ENCODE results near the gene HS6ST3. TPM values are rescaled to one million over a fixed set of nuclear protein-coding genes. Genes with fewer than 3 reads are reported as not detected.
"Not testable (repeated sequence)": the region's sequence is repeated elsewhere in the genome, so short reads cannot be mapped to it uniquely, and the experiment has no call there.

Gene HS6ST3
- total RNA-seq, 2 experiments from 2014 or later: not detected

DNA sequence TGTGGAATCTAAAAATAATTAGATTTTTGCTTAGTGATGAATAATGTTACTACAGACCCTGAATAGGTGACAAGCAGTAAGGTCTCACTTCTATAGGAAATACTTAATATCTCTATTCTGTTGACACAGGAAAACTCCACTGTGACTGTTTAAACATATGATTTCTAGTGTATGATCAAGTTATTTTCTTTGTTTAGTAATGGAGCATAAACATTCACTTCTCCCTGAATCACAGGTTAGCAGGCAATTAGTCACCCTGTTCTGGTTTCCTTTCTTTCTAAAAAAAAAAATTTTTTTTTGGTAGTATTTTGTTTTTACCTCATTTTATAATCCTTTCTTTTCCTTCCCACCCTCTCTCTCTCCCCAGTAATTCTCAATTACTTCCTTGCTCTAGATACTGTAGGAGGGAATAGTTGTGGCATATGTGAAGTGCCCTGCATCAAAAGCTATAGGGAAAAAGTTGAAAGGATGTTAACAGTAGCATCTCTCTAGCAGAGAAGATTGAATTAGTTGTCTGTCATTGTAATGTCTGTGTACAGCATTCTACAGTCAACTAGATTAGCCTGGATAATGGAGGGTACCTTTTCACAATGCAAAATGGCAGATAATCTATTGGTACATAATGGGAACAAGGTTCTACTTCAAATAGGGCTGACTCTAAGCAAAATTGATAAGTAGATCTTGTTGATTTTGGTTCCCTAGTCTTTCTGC, 3.5 kb downstream of the HS6ST3 start:
- DNase-seq (no peak), ATAC-seq (no peak)
- intact Hi-C loops (cut with micrococcal nuclease): no loop called here
- TF ChIP-seq, protein P1, sequence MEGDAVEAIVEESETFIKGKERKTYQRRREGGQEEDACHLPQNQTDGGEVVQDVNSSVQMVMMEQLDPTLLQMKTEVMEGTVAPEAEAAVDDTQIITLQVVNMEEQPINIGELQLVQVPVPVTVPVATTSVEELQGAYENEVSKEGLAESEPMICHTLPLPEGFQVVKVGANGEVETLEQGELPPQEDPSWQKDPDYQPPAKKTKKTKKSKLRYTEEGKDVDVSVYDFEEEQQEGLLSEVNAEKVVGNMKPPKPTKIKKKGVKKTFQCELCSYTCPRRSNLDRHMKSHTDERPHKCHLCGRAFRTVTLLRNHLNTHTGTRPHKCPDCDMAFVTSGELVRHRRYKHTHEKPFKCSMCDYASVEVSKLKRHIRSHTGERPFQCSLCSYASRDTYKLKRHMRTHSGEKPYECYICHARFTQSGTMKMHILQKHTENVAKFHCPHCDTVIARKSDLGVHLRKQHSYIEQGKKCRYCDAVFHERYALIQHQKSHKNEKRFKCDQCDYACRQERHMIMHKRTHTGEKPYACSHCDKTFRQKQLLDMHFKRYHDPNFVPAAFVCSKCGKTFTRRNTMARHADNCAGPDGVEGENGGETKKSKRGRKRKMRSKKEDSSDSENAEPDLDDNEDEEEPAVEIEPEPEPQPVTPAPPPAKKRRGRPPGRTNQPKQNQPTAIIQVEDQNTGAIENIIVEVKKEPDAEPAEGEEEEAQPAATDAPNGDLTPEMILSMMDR (IDR thresholded peaks at IDR 0.05): no peak
- ChIA-PET CTCF (no interaction called here), POLR2A (no interaction called here)
- H3K36me3 Mint-ChIP-seq (ENCODE audit: low read depth): no peaks in the 10 kb centered on the region
- H3K4me3 Mint-ChIP-seq: no peak overlapping the region
- peaks cover 2% of the 10 kb centered on the region for H3K4me1 Mint-ChIP-seq (ENCODE audit: low read depth)
- H3K9me3 Mint-ChIP-seq: no peaks in the 10 kb centered on the region
- H3K27ac Mint-ChIP-seq: no peak overlapping the region
- H3K27me3 Mint-ChIP-seq: peaks cover 39% of the 10 kb centered on the region

DNA sequence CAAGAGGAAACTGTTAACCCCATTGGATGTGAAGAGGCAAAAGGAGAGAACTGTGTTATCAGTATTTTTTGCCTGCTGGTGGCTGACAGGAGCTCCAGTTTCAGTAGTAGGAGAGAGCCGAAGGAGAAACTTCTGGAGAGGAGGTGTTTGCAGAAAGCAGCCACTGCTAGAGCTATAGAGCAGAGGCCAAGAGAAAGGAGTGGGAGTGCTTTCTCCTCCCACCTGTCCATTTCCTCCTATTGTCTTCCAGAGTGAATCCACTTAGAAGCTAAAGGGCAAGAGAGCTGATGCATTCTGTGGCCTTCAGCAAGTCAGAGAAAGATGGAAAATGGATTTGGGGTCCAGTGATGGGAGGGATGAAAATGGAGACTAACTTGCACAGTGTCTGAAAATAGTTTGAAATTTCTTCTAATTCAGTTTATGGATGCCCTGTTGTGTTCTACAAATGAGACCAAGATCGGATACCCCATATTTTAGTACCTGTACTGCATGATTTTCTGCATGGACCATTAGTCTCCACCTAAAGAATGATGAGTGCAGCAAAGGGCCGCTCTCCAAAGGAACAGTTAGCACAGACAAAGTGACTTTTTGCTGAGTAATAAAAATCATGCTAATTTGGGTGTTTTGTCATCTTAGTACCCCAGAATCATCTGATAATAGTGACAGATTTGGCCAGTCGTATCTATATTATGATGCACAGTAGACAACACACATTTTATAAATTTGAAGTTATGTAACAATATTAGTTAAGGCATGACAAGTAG, 10.7 kb downstream of the HS6ST3 start:
- no peaks in the 10 kb centered on the region for H3K9me3 Mint-ChIP-seq
- no peak for ATAC-seq
- POLR2A ChIA-PET: no interaction called here

DNA sequence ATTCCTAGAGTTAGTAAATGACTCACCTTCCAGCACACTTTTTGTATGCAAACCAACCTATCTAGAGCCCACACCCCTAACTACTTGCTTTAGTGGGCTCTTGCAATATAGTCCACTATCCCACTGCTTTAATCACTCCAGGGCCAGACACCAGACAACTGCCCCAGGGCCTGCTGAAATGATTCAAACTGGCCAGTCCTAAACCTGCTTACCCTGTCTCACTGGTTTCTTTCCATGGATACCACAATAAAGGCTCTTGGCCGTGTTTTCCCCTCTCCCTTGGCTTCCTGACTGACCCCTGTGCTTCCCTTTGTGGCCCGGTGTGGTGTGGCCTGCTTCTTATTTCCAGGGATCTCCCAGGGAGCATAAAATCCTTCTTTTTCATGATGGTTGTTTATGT, 14.6 kb downstream of the HS6ST3 start:
- Mint-ChIP-seq H3K27ac (no peak overlapping the region), H3K4me1 (ENCODE audit: low read depth) (no peaks in the 10 kb centered on the region), H3K27me3 (no peaks in the 10 kb centered on the region), H3K36me3 (ENCODE audit: low read depth) (no peaks in the 10 kb centered on the region), H3K4me3 (no peak overlapping the region), H3K9me3 (peaks cover 22% of the 10 kb centered on the region)
- no peak for DNase-seq
- CTCF ChIA-PET: no interaction called here
- POLR2A ChIA-PET: no interaction called here
- TF ChIP-seq, protein P1 (IDR thresholded peaks at IDR 0.05): no peak
- ATAC-seq: no peak
- intact Hi-C loops (cut with micrococcal nuclease): no loop called here

More for the DNA sequence above, 10.7 kb downstream of the HS6ST3 start:
- TF ChIP-seq, protein P1 (IDR thresholded peaks at IDR 0.05): no peak
- Mint-ChIP-seq H3K36me3 (ENCODE audit: low read depth) (no peaks in the 10 kb centered on the region), H3K4me3 (no peak overlapping the region), H3K4me1 (ENCODE audit: low read depth) (no peaks in the 10 kb centered on the region), H3K27ac (no peak overlapping the region), H3K27me3 (no peaks in the 10 kb centered on the region)
- intact Hi-C loops (cut with micrococcal nuclease): no loop called here
- no peak for DNase-seq
- CTCF ChIA-PET: interaction anchor here (1.1 kb wide), 1 partner anchor 12 kb away, joined by 3 read pairs; no protein-coding TSS in a partner anchor

DNA sequence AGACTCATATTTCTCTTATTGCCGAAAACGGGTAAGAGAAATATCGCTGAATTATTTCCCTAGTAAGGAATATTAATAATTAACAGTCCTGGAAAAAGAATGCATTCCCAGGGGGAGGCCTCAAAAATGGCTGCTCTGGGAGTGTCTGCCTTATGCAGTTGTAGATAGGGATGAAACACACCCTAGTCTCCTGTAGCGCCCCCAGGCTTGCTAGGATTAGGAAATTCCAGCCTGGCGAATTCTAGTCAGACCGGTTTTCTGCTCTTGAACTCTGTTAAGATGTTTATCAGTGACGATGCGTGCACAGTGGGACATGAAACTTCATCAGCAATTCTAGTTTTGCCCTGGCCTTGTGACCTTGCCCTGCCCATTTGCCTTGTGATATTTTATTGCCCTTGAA, 18.2 kb downstream of the HS6ST3 start:
- H3K27ac Mint-ChIP-seq; intact Hi-C loops (cut with micrococcal nuclease); H3K4me1 Mint-ChIP-seq (ENCODE audit: low read depth); H3K4me3 Mint-ChIP-seq; H3K36me3 Mint-ChIP-seq (ENCODE audit: low read depth); ATAC-seq; DNase-seq; CTCF ChIA-PET; H3K27me3 Mint-ChIP-seq; POLR2A ChIA-PET: not testable (repeated sequence)
- peaks cover 24% of the 10 kb centered on the region for H3K9me3 Mint-ChIP-seq

DNA sequence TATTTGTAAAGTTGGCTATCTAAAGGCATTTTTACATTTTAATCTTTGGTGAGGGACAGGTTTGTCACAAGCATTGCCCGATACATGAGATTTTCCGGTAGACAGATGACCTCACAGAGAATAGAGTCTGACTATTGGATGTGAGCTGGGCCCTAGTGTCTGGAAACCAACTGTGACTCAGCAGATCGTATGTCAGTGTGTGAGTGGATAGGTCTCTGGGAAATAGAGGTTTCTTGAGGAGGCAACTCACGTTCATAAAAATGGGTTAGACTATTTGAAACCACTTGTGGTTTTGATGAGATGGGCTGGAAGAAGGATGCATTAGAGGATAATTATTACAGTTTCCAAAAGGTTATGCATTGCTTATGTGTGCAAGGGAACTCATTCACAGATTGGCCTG, 19.2 kb downstream of the HS6ST3 start:
- Mint-ChIP-seq H3K27ac (no peak overlapping the region), H3K9me3 (peaks cover 24% of the 10 kb centered on the region), H3K4me3 (no peak overlapping the region), H3K4me1 (ENCODE audit: low read depth) (no peaks in the 10 kb centered on the region), H3K27me3 (no peaks in the 10 kb centered on the region), H3K36me3 (ENCODE audit: low read depth) (no peaks in the 10 kb centered on the region)
- intact Hi-C loops (cut with micrococcal nuclease): no loop called here
- ChIA-PET POLR2A (no interaction called here), CTCF (no interaction called here)
- no peak for ATAC-seq
- TF ChIP-seq, protein P1 (IDR thresholded peaks at IDR 0.05): no peak
- no peak for DNase-seq
